Body of pancreas (tissue), 4 donors: ENCODE data around the gene SUV39H1. TPM values are rescaled to one million over a fixed set of nuclear protein-coding genes. Genes with fewer than 3 reads are reported as not detected.

Experiments used
- ATAC-seq: fragments of 150-250 bp; one replicate; pipeline ENCODE4 v1.9.1; 2016
- DNase-seq, 4 donors: peaks; one replicate each; pipeline ENCODE4 v3.0.0-alpha.2; 2019
- H3K27ac ChIP-seq, 4 donors: fragments of 200-600 bp; sonication (generic); 1 replicate in 3 of 4; 2 replicates in 1 of 4; pipeline versions ENCODE4 v1.5.1 to v1.6.1; 2016 to 2019; ENCODE audit warnings: mild to moderate bottlenecking in 1 of 4, mixed read lengths in 1 of 4, moderate library complexity in 1 of 4
- H3K27me3 ChIP-seq, 2 donors: fragments of 200-600 bp; sonication (generic); one replicate each; pipeline ENCODE4 v1.6.0; 2016; ENCODE audit warnings: mild to moderate bottlenecking in 1 of 2
- H3K36me3 ChIP-seq, 2 donors: fragments of 200-600 bp; sonication (generic); replicated peaks in 1 of 2; 2 replicates each; pipeline ENCODE4 v1.5.1; 2016; ENCODE audit warnings: low read depth in 2 of 2; ENCODE audit not compliant: insufficient read depth in 1 of 2
- H3K4me1 ChIP-seq: fragments of 200-600 bp; sonication (generic); one replicate; pipeline ENCODE4 v1.6.0; 2016
- H3K4me3 ChIP-seq, 2 donors: fragments of 200-600 bp; sonication (generic); 1 replicate in 1 of 2; 2 replicates in 1 of 2; pipeline ENCODE4 v1.5.1; 2016 to 2019
- H3K9me3 ChIP-seq, 3 donors: fragments of 200-600 bp; sonication (generic); 1 replicate in 2 of 3; 2 replicates in 1 of 3; pipeline ENCODE4 v1.5.1; 2016
- CTCF ChIP-seq, 7 experiments: fragments of 450-650 bp in 4 of 7; fragments of 200-600 bp in 3 of 7; sonication (generic) in 3 of 7; IDR thresholded peaks; one replicate each; pipeline ENCODE4 v1.5.1; 2016 to 2019; ENCODE audit warnings: antibody characterized with exemption in 7 of 7
- POLR2A ChIP-seq, 3 donors: fragments of 450-650 bp; IDR thresholded peaks; one replicate each; pipeline ENCODE4 v1.6.1; 2016; ENCODE audit warnings: antibody characterized with exemption in 3 of 3, mild to moderate bottlenecking in 2 of 3
- WGBS, 2 donors: methylation state at CpG; one replicate each; pipeline ENCODE4 v1.1.5; 2017; 5-methylcytosine and 5-hydroxymethylcytosine counted together
- intact Hi-C: fragments of 100-400 bp; cut with DNase I; formaldehyde crosslinking; loops from one replicate; pipeline ENCODE4 v1.15.1; 2023
- total RNA-seq, 2 donors: library from RNA; depleted of rRNA; stranded (reverse); fragments of >200 nt; gene quantifications; one replicate each; pipeline ENCODE4 v1.1.0, GENCODE V29; 2016

Gene SUV39H1
- total RNA-seq, 2 donors from 2014 or later = 2.1 to 2.6 TPM

- no peak overlapping the region for H3K4me3 ChIP-seq
- no peaks in the 10 kb centered on the region for H3K36me3 ChIP-seq
- intact Hi-C loops = no loop called here
- H3K9me3 ChIP-seq = no peaks in the 10 kb centered on the region
- H3K4me1 ChIP-seq = no peaks in the 10 kb centered on the region
- no peak for ATAC-seq
- 62 to 88% methylated on average over 4 of the region's 4 CpGs for WGBS, 2 donors
- H3K27ac ChIP-seq = no peak overlapping the region
- DNase-seq = no peak
- no peaks in the 10 kb centered on the region for H3K27me3 ChIP-seq
- TF ChIP-seq POLR2A (IDR thresholded peaks at IDR 0.05) (no peak), CTCF (IDR thresholded peaks at IDR 0.05) (no peak)
Measured at GRCh38 chrX:48745222-48745621, 48.7 kb downstream of the SUV39H1 start.

GRCh38 chrX:48747415-48748016 is 51.0 kb downstream of the SUV39H1 start:
- Histone ChIP-seq H3K36me3 (no peaks in the 10 kb centered on the region), H3K4me3 (no peak overlapping the region), H3K27ac (no peak overlapping the region), H3K9me3 (no peaks in the 10 kb centered on the region), H3K27me3 (no peaks in the 10 kb centered on the region), H3K4me1 (no peaks in the 10 kb centered on the region)
- DNase-seq = no peak
- 53 to 62% methylated on average over 3 to 7 of the region's 8 CpGs for WGBS, 2 donors
- no peak for ATAC-seq
- intact Hi-C loops = no loop called here
- TF ChIP-seq CTCF (IDR thresholded peaks at IDR 0.05) (no peak), POLR2A (IDR thresholded peaks at IDR 0.05) (no peak)

GRCh38 chrX:48749182-48749581 is 52.6 kb downstream of the SUV39H1 start:
- TF ChIP-seq CTCF (IDR thresholded peaks at IDR 0.05) (no peak), POLR2A (IDR thresholded peaks at IDR 0.05) (no peak)
- Histone ChIP-seq H3K4me1 (no peaks in the 10 kb centered on the region), H3K27me3 (no peaks in the 10 kb centered on the region), H3K9me3 (no peaks in the 10 kb centered on the region), H3K27ac (no peak overlapping the region), H3K36me3 (no peaks in the 10 kb centered on the region), H3K4me3 (no peak overlapping the region)
- intact Hi-C loops = no loop called here
- ATAC-seq = no peak
- no peak for DNase-seq
- 74 to 91% methylated on average over 4 of the region's 5 CpGs for WGBS, 2 donors

- 76 to 90% methylated on average over 3 of the region's 3 CpGs for WGBS, 2 donors
- intact Hi-C loops = no loop called here
- ATAC-seq (no peak), DNase-seq (no peak)
- H3K9me3 ChIP-seq = no peaks in the 10 kb centered on the region
- no peaks in the 10 kb centered on the region for H3K4me1 ChIP-seq
- no peaks in the 10 kb centered on the region for H3K27me3 ChIP-seq
- H3K4me3 ChIP-seq = no peak overlapping the region
- no peak for TF ChIP-seq CTCF (IDR thresholded peaks at IDR 0.05)
- TF ChIP-seq POLR2A (IDR thresholded peaks at IDR 0.05) = no peak
- H3K27ac ChIP-seq = no peak overlapping the region
- H3K36me3 ChIP-seq = no peaks in the 10 kb centered on the region
Measured at GRCh38 chrX:48751343-48751742, 54.8 kb downstream of the SUV39H1 start.

GRCh38 chrX:48752498-48752897 is 56.0 kb downstream of the SUV39H1 start:
- 52 to 70% methylated on average over 4 to 7 of the region's 7 CpGs for WGBS, 2 donors

More at GRCh38 chrX:48752498-48752897, 56.0 kb downstream of the SUV39H1 start:
- no peaks in the 10 kb centered on the region for H3K4me1 ChIP-seq
- H3K27ac ChIP-seq = no peak overlapping the region
- ATAC-seq (no peak), DNase-seq (no peak)
- intact Hi-C loops = no loop called here
- no peak overlapping the region for H3K4me3 ChIP-seq
- TF ChIP-seq POLR2A (IDR thresholded peaks at IDR 0.05) (no peak), CTCF (IDR thresholded peaks at IDR 0.05) (no peak)
- no peaks in the 10 kb centered on the region for H3K36me3 ChIP-seq
- H3K27me3 ChIP-seq = no peaks in the 10 kb centered on the region
- H3K9me3 ChIP-seq = no peaks in the 10 kb centered on the region
